Keratinocyte (primary cell): Measurements from ENCODE around the gene PRR22. TPM values are rescaled to one million over a fixed set of nuclear protein-coding genes. Genes with fewer than 3 reads are reported as not detected.
"Not testable (repeated sequence)": the region's sequence is repeated elsewhere in the genome, so short reads cannot be mapped to it uniquely, and the experiment has no call there.

Experiments
- DNase-seq: peaks from one replicate; pipeline ENCODE4 v3.0.0-alpha.2; 2011; ENCODE audit warnings: low read depth, missing footprints, low spot score
- FAIRE-seq: peaks from 2 replicates; lab custom pipeline; 2011; peaks lifted over from hg19 to GRCh38; lab: Jason Lieb, UNC
- H2AFZ ChIP-seq: 2 replicates; pipeline ENCODE4 v1.6.0; 2012; ENCODE audit warnings: low read length, control low read depth, inconsistent platforms; ENCODE audit not compliant: control insufficient read depth
- H3K27ac ChIP-seq: 2 replicates; pipeline ENCODE4 v1.5.1; 2011; ENCODE audit warnings: low read length; ENCODE audit not compliant: control insufficient read depth, insufficient read depth
- H3K27me3 ChIP-seq: 3 replicates; pipeline ENCODE4 v1.6.0; 2011; ENCODE audit warnings: low read length; ENCODE audit not compliant: control insufficient read depth, insufficient read depth; ENCODE audit errors: extremely low read depth
- H3K36me3 ChIP-seq, 2 experiments: 2 replicates in 1 of 2; 3 replicates in 1 of 2; pipeline ENCODE4 v1.5.1; 2011; ENCODE audit warnings: low read length in 2 of 2, mild to moderate bottlenecking in 1 of 2; ENCODE audit not compliant: control insufficient read depth in 2 of 2, insufficient read depth in 2 of 2; ENCODE audit errors: extremely low read depth in 1 of 2
- H3K4me1 ChIP-seq: 3 replicates; pipeline ENCODE4 v1.5.1; 2011; ENCODE audit warnings: low read length; ENCODE audit not compliant: control insufficient read depth, insufficient read depth; ENCODE audit errors: extremely low read depth
- H3K4me2 ChIP-seq: 3 replicates; pipeline ENCODE4 v1.6.0; 2011; ENCODE audit warnings: low read depth, low read length; ENCODE audit not compliant: control insufficient read depth, insufficient read depth; ENCODE audit errors: extremely low read depth
- H3K4me3 ChIP-seq, 3 experiments: fragments of 200-600 bp in 1 of 3; sonication (generic) in 1 of 3; 2 replicates in 2 of 3; 3 replicates in 1 of 3; pipeline ENCODE4 v1.5.1; 2011 to 2016; ENCODE audit warnings: low read length in 3 of 3, mild to moderate bottlenecking in 3 of 3, control low read depth in 2 of 3, inconsistent platforms in 1 of 3, low read depth in 1 of 3, mixed read lengths in 1 of 3, mixed run types in 1 of 3, moderate library complexity in 1 of 3; ENCODE audit not compliant: control insufficient read depth in 2 of 3, insufficient read depth in 2 of 3; ENCODE audit errors: extremely low read depth in 1 of 3
- H3K79me2 ChIP-seq: 2 replicates; pipeline ENCODE4 v1.6.0; 2012; ENCODE audit warnings: low read length; ENCODE audit not compliant: control insufficient read depth, insufficient read depth
- H3K9ac ChIP-seq: 3 replicates; pipeline ENCODE4 v1.6.0; 2011; ENCODE audit warnings: low read length; ENCODE audit not compliant: control insufficient read depth, insufficient read depth; ENCODE audit errors: extremely low read depth
- H3K9me1 ChIP-seq: 3 replicates; pipeline ENCODE4 v1.6.0; 2011; ENCODE audit warnings: low read length; ENCODE audit not compliant: control insufficient read depth, insufficient read depth; ENCODE audit errors: extremely low read depth
- H3K9me3 ChIP-seq: 2 replicates; pipeline ENCODE4 v1.5.1; 2012; ENCODE audit warnings: low read depth, low read length; ENCODE audit not compliant: control insufficient read depth
- H4K20me1 ChIP-seq: 3 replicates; pipeline ENCODE4 v1.6.0; 2011; ENCODE audit warnings: low read length; ENCODE audit not compliant: control insufficient read depth, insufficient read depth; ENCODE audit errors: extremely low read depth
- CTCF ChIP-seq, 3 experiments: IDR thresholded peaks in 1 of 3; conservative IDR thresholded peaks in 1 of 3; optimal IDR thresholded peaks in 1 of 3; 2 replicates in 2 of 3; 3 replicates in 1 of 3; pipeline versions ENCODE3 to v1.5.1; 2011; ENCODE audit warnings: low read length in 3 of 3, mild to moderate bottlenecking in 3 of 3, moderate library complexity in 2 of 3, control low read depth in 1 of 3, inconsistent platforms in 1 of 3; ENCODE audit not compliant: insufficient read depth in 2 of 3; ENCODE audit errors: extremely low read depth in 1 of 3
- EZH2 ChIP-seq: IDR thresholded peaks from one replicate; pipeline ENCODE4 v1.6.1; 2012; ENCODE audit warnings: inconsistent platforms, mild to moderate bottlenecking, low read length, moderate library complexity
- dilution Hi-C: fragments of 300-500 bp; cut with MboI; formaldehyde crosslinking; loops from one replicate; pipeline ENCODE4 v1.7.0; 2020; ENCODE audit warnings: low sequenced_read_pairs; ENCODE audit not compliant: extremely low pct_ligation_motif_present
- polyA plus RNA-seq, 5 experiments: library from polyadenylated mRNA; depleted of rRNA in 3 of 5; stranded (reverse) in 3 of 5; stranded (forward) in 1 of 5; unstranded in 1 of 5; fragments of >200 nt; gene quantifications; 1 replicate in 1 of 5; 2 replicates in 3 of 5; 3 replicates in 1 of 5; pipeline versions ENCODE4 v1.2.1 to v1.2.3, GENCODE V29; 2011 to 2012; ENCODE audit warnings: missing spikeins in 2 of 5, low read depth in 1 of 5, low replicate concordance in 1 of 5

PRR22 gene
- polyA plus RNA-seq, 1 donor (not counting 4 experiments of a cell fraction or from before 2014, with no cell fraction given): 0.55 TPM

GRCh38 chr19:5782945-5783919 lies 1.3 kb downstream of the PRR22 start:
- no peaks in the 10 kb centered on the region for H4K20me1 ChIP-seq
- H3K9me3 ChIP-seq: no peaks in the 10 kb centered on the region
- no peaks in the 10 kb centered on the region for H3K27me3 ChIP-seq
- no peak overlapping the region for H3K4me3 ChIP-seq
- H3K27ac ChIP-seq: no peak overlapping the region
- peaks cover 3% of the 10 kb centered on the region for H3K79me2 ChIP-seq
- dilution Hi-C loops: no loop called here
- H3K36me3 ChIP-seq: peaks cover 20 to 36% of the 10 kb centered on the region in 2 experiments
- H3K4me2 ChIP-seq: no peak overlapping the region
- no peaks in the 10 kb centered on the region for H3K4me1 ChIP-seq
- FAIRE-seq: no peak
- H3K9me1 ChIP-seq: no peaks in the 10 kb centered on the region
- no peak overlapping the region for H3K9ac ChIP-seq
- TF ChIP-seq EZH2: no peak
- TF ChIP-seq CTCF (optimal IDR thresholded peaks at IDR 0.05 in 1 of 3, IDR thresholded peaks at IDR 0.05 in 1 of 3, conservative IDR thresholded peaks at IDR 0.05 in 1 of 3; ENCODE audit: extremely low read depth in 1 of 3, insufficient read depth in 2 of 3, low read length in 3 of 3): no peak
- DNase-seq: no peak
- no peak overlapping the region for H2AFZ ChIP-seq

GRCh38 chr19:5782322-5782721 lies 2.2 kb downstream of the PRR22 start:
- Histone ChIP-seq H2AFZ (no peak overlapping the region), H3K27ac (no peak overlapping the region), H3K79me2 (no peaks in the 10 kb centered on the region), H3K4me3 (no peak overlapping the region), H3K9me1 (no peaks in the 10 kb centered on the region), H3K4me1 (no peaks in the 10 kb centered on the region), H3K36me3 (peaks cover 15 to 28% of the 10 kb centered on the region in 2 experiments), H3K9me3 (no peaks in the 10 kb centered on the region), H4K20me1 (no peaks in the 10 kb centered on the region), H3K27me3 (no peaks in the 10 kb centered on the region), H3K9ac (no peak overlapping the region), H3K4me2 (no peak overlapping the region)
- TF ChIP-seq CTCF (optimal IDR thresholded peaks at IDR 0.05 in 1 of 3, IDR thresholded peaks at IDR 0.05 in 1 of 3, conservative IDR thresholded peaks at IDR 0.05 in 1 of 3; ENCODE audit: extremely low read depth in 1 of 3, insufficient read depth in 2 of 3, low read length in 3 of 3) (no peak), EZH2 (no peak)
- no peak for FAIRE-seq
- dilution Hi-C loops: no loop called here
- no peak for DNase-seq

GRCh38 chr19:5780916-5781315 lies 3.6 kb downstream of the PRR22 start:
- H3K9ac ChIP-seq, H3K9me3 ChIP-seq, H3K4me1 ChIP-seq, dilution Hi-C loops, H3K4me3 ChIP-seq, H2AFZ ChIP-seq, H3K27ac ChIP-seq, H3K9me1 ChIP-seq, H3K79me2 ChIP-seq, FAIRE-seq, H3K4me2 ChIP-seq, H3K27me3 ChIP-seq, H4K20me1 ChIP-seq, DNase-seq: not testable (repeated sequence)
- peaks cover 9 to 16% of the 10 kb centered on the region in 2 experiments for H3K36me3 ChIP-seq
